ENCODE measurements around the gene CLIP2.
"Not testable (repeated sequence)": the region's sequence is repeated elsewhere in the genome, so short reads cannot be mapped to it uniquely, and the experiment has no call there.

Gene CLIP2

GRCh38 chr7:74405191-74405898, 116.1 kb downstream of the CLIP2 start:
- no peak overlapping the region for H3K4me3 Mint-ChIP-seq
- H3K9me3 Mint-ChIP-seq = no peaks in the 10 kb centered on the region
- no peaks in the 10 kb centered on the region for H3K27me3 Mint-ChIP-seq (ENCODE audit: low read depth)
- H3K27ac Mint-ChIP-seq = no peak overlapping the region
- peaks cover 11% of the 10 kb centered on the region for H3K36me3 Mint-ChIP-seq (ENCODE audit: low read depth)
- TF ChIP-seq, protein P1, sequence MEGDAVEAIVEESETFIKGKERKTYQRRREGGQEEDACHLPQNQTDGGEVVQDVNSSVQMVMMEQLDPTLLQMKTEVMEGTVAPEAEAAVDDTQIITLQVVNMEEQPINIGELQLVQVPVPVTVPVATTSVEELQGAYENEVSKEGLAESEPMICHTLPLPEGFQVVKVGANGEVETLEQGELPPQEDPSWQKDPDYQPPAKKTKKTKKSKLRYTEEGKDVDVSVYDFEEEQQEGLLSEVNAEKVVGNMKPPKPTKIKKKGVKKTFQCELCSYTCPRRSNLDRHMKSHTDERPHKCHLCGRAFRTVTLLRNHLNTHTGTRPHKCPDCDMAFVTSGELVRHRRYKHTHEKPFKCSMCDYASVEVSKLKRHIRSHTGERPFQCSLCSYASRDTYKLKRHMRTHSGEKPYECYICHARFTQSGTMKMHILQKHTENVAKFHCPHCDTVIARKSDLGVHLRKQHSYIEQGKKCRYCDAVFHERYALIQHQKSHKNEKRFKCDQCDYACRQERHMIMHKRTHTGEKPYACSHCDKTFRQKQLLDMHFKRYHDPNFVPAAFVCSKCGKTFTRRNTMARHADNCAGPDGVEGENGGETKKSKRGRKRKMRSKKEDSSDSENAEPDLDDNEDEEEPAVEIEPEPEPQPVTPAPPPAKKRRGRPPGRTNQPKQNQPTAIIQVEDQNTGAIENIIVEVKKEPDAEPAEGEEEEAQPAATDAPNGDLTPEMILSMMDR (IDR thresholded peaks at IDR 0.05; ENCODE audit: unreplicated experiment in 3 of 3) = peak; percentile 38 to 49 (median 43)
- H3K4me1 Mint-ChIP-seq = no peaks in the 10 kb centered on the region

GRCh38 chr7:74405899-74406512, 116.8 kb downstream of the CLIP2 start:
- Mint-ChIP-seq H3K4me1 (no peaks in the 10 kb centered on the region), H3K4me3 (no peak overlapping the region), H3K36me3 (ENCODE audit: low read depth) (peaks cover 11% of the 10 kb centered on the region), H3K27me3 (ENCODE audit: low read depth) (no peaks in the 10 kb centered on the region), H3K27ac (no peak overlapping the region), H3K9me3 (no peaks in the 10 kb centered on the region)
- TF ChIP-seq, protein P1 (IDR thresholded peaks at IDR 0.05; ENCODE audit: unreplicated experiment in 3 of 3) = no peak

DNA sequence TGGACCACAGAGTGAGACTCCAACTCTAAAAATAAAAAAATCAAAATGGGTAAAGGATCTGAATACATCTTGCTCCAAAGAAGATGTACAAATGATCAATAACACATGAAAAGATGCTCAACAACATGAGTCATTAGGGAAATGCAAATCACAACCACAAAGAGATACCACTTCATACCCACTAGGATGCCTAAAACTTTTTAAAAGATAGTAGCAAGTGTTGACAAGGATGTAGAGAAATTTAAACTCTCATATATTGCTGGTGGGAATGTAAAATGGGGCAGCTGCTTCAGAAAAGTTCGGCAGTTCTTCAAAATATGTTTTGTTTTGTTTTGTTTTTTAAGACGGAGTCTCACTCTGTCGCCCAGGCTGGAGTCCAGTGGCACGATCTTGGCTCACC, 118.8 kb downstream of the CLIP2 start:
- no peaks in the 10 kb centered on the region for H3K9me3 Mint-ChIP-seq
- H3K27me3 Mint-ChIP-seq (ENCODE audit: low read depth) = no peaks in the 10 kb centered on the region
- no peak overlapping the region for H3K27ac Mint-ChIP-seq
- no peaks in the 10 kb centered on the region for H3K4me1 Mint-ChIP-seq
- peaks cover 6% of the 10 kb centered on the region for H3K36me3 Mint-ChIP-seq (ENCODE audit: low read depth)
- H3K4me3 Mint-ChIP-seq = no peak overlapping the region
- TF ChIP-seq, protein P1 (IDR thresholded peaks at IDR 0.05; ENCODE audit: unreplicated experiment in 3 of 3) = no peak

- H3K4me1 Mint-ChIP-seq = no peaks in the 10 kb centered on the region
- no peaks in the 10 kb centered on the region for H3K36me3 Mint-ChIP-seq (ENCODE audit: low read depth)
- no peaks in the 10 kb centered on the region for H3K27me3 Mint-ChIP-seq (ENCODE audit: low read depth)
- H3K4me3 Mint-ChIP-seq = no peak overlapping the region
- no peaks in the 10 kb centered on the region for H3K9me3 Mint-ChIP-seq
- H3K27ac Mint-ChIP-seq = no peak overlapping the region
- TF ChIP-seq, protein P1 (IDR thresholded peaks at IDR 0.05; ENCODE audit: unreplicated experiment in 3 of 3) = no peak
These were observed 120.4 kb downstream of the CLIP2 start for GRCh38 chr7:74409571-74409970.

DNA sequence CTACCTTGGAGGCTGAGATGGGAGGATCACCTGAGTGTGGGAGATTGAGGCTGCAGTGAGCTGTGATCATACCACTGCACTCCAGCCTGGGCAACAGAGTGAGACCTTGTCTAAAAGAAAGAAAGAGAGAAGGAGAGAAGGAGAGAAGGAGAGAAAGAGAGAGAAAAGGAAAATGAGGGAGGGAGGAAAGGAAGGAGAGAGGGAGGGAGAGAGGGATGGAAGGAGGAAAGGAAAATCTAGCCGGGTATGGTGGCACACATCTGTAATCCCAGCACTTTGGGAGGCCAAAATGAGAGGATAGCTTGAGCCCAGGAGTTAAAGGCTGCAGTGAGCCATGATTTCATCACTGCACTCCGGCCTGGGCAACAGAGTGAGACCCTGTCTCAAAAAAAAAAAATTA, 121.6 kb downstream of the CLIP2 start:
- Mint-ChIP-seq H3K9me3 (no peaks in the 10 kb centered on the region), H3K27me3 (ENCODE audit: low read depth) (no peaks in the 10 kb centered on the region), H3K36me3 (ENCODE audit: low read depth) (no peaks in the 10 kb centered on the region), H3K4me3 (no peak overlapping the region), H3K4me1 (no peaks in the 10 kb centered on the region), H3K27ac (no peak overlapping the region)
- TF ChIP-seq, protein P1 (IDR thresholded peaks at IDR 0.05; ENCODE audit: unreplicated experiment in 3 of 3) = no peak

DNA sequence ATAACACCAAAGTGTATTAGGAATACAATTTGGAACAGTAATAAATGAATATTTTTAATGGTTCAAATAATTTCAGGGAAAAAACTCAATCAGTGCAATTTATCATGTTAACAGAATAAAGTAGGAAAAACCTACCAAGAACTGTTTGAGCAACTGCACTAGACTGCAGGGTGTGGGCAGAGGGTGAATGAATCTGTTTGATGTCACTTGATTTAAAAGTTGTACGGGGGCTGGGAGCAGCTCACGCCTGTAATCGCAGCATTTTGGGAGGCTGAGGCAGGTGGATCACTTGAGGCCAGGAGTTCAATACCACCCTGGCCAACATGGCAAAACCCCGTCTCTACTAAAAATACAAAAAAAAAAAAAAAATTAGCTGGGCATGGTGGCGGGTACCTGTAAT, 122.4 kb downstream of the CLIP2 start:
- H3K4me3 Mint-ChIP-seq; H3K9me3 Mint-ChIP-seq; H3K27me3 Mint-ChIP-seq (ENCODE audit: low read depth); H3K27ac Mint-ChIP-seq; H3K4me1 Mint-ChIP-seq; H3K36me3 Mint-ChIP-seq (ENCODE audit: low read depth): not testable (repeated sequence)

Measured in nephron (organoid).